Measurements from ENCODE around the gene PDZD8. TPM values are rescaled to one million over a fixed set of nuclear protein-coding genes. Genes with fewer than 3 reads are reported as not detected.
A peak's percentile ranks its signal among the peaks of the same experiment; 100 is the strongest.
"Not testable (repeated sequence)": the region's sequence is repeated elsewhere in the genome, so short reads cannot be mapped to it uniquely, and the experiment has no call there.

Gene PDZD8
- polyA plus RNA-seq, 10 donors = 13.6 to 19.7 (median 17.1) TPM

DNA sequence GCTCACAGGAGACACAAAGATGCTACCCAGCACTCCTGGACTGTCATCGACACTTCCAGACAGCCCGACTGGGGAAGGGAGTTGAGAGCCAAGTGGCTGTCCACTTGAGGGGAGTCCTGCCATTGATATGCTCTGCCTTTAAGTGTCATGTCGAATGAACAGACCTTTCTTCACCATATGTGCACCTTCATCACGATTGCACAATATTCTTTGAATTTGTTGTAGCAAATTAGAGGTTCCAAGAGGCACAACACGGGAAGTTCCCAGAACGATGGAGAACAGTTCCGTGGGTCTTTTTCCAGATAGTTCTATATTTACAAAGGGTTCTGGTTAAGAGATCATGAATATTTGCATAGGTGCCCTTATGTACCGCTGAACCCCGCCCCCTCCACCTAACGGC lies 118.3 kb downstream of the PDZD8 start:
- no peak for DNase-seq

DNA sequence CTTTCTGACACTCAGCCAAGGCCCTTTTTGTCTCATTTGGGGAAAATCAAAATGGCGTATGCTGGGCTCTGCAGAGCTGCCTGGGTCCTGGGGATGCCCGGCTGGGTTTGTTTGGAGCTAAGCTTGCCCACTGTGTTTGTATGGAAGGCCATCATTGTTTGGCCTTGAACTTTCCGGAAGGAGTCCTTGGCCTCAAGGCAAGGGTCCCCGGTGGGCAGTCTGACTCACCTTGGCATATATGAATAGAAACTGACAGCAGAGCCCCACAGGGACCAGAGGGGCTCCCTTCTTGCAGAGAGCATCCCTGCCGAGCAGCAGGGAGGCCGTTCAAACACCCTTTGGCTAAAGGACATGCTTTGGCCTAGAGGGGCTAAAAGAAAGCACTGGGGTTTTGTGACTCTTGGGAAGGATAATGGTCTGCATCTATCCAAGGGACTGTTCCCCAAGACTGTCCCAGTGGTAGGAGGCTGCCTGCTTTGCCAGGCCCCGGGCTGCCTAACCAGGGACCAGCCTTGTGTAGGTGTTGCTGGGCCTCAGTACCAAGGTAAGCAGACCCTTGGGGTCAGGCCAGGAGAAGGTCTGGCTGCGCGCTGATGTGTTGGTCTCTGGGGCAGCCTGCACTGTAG lies 119.3 kb downstream of the PDZD8 start:
- no peak for DNase-seq

DNA sequence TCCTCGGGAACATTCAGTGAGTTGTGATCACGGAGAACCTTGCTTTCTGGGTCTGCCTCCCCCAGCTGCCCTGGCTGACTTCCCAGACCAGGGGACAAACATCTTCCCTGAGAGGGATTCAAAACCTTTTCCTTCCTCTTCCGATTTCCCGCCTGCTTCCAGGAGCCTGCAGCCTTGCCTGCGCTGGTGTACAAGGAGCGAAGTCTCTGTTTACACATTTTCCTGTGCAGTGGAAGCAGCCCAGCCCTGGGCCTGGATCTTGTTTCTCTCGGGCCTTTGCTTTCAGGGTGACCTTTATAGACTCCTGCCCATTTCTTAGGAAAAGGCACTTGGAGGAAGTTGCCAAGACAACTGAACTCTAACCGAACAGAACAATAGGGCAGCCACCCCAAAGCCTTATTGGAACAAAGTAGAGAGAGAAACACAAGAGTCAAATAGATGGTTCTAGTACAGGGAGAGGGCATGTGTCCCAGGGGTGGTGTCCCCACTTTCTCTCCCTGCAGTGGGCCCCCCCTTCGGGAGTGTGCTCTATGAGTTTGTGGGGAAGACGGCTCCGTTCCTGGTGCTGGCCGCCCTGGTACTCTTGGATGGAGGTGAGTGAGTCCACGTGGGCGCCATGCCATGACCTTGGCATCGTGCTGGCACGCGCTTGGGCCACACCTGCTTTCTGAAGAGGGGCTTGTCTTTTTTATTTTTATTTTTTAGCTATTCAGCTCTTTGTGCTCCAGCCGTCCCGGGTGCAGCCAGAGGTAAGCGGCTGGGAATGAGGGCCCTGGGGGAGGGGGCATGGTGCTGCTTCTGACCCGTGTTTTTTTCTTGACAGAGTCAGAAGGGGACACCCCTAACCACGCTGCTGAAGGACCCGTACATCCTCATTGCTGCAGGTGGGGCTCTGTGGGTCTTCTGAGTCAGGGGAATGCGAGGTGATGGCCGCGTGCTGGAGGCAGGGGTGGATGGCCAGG lies 120.2 kb downstream of the PDZD8 start:
- DNase-seq = no peak

DNA sequence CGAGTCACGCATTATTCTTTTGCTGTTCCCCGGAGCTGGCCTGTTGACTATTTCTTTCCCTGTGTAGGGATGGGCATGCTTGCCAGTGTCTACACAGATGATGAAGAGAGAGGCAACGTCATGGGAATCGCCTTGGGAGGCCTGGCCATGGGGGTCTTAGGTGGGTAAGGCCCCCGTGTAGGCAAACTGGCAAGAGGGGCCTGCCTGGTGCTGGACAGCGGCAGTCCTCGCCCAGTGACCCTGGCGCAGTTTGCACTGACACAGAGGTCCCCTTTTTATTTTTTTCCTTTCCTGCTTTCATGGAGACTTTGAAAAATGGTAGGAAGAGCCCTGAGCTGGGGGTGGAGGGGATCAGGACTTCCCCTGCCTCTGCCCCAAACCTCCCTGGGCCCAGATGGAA lies 120.9 kb downstream of the PDZD8 start:
- DNase-seq = no peak

DNA sequence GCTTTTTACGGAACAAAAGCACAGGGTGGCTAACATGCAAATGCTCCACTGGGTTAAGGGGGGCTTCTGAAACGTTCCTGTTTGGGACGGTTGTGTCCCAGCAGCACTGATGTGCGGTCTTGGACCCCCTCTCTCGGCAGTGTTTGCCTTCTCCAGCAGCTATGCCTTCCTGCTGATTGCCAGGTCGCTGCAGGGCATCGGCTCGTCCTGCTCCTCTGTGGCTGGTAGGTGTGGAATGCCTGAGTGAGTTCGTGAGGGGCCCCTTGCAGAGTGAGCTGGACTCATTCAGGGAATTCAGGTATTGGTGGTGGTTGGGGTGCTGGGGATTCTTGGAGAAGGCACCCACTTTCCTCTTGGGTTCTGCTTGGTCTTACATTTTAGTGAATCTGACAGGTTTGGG lies 121.3 kb downstream of the PDZD8 start:
- DNase-seq = no peak

DNA sequence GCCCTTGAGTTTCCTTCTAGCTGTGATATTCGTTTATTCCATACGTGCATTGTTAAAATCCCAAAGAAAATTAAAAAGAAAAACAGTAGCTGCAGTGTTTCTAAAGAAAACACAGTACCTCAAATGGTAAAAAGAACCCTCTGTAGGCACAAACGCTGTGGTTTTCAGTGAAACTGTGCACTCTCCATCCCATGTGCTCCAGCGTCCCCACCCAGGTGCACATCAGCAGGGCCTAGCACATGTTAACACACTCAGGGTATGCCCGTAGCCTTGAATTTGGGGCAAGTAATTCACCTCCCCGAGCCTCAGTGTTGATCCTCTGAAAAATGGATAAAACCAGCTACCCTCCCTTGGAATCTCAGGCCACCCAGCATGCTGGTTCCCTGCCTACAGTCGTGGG lies 124.8 kb downstream of the PDZD8 start:
- no peak for DNase-seq

DNA sequence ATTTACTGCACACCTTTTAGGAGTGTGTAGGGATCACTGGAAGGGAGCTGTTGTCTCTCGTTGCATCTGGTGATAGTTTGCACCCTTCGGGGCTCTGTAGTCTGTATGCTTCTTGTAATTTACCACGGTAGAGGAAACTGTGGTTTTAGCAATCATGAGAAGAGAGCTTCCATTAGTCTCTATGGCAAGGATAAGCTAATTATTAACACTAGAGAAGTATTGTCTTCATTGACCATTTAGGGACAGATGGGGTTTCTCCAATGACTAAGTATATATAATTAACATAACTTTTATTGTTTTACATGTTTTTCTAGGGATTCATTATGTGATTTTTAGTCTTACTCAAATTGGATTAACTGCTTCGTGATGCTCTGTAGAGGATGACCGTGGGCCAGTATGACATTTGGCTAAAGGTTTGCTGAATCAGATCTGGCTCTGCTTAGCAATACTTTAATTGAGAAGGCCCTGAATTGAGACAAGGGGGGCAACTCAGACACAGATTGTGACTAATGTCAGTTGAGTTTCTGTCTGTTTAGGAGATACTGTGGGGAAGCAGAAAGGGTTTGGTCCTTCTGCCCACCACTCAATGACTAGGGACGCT lies 125.6 kb downstream of the PDZD8 start:
- DNase-seq = no peak

DNA sequence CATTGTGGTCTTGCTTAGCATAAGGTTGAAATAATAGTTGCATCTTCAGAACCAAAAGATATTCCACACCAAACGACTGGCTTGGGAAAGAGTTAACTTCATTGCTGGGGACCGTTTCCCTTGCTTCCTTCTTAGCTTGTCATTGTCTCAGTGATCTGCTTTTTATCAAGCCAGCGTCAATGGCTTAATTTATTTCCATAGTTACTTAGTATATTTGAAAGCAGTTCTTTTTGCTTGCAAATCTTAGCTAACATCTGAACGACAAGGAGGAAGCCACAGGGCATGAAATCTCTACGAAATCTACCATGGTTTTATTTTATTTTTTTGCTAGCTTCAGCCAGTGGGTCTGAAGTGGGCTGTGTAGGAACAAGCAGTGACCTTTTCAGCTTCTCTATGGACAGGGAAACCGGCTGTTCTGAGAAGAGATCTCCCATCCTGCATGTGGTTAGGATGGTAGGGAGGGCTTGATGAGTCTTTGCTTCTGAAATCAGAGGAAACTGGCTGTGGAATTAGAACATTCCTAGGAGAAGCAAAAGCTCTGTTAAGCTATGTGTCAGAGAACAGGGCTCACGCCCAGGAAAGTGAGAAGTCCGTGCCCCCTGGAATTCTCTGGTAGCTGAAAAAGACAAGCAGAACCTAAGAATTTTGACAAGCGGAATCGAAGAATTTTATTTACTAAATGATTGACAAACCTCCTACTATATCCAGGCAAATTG lies 126.3 kb downstream of the PDZD8 start:
- DNase-seq = peak in 1 of 3 donors; percentile 7

DNA sequence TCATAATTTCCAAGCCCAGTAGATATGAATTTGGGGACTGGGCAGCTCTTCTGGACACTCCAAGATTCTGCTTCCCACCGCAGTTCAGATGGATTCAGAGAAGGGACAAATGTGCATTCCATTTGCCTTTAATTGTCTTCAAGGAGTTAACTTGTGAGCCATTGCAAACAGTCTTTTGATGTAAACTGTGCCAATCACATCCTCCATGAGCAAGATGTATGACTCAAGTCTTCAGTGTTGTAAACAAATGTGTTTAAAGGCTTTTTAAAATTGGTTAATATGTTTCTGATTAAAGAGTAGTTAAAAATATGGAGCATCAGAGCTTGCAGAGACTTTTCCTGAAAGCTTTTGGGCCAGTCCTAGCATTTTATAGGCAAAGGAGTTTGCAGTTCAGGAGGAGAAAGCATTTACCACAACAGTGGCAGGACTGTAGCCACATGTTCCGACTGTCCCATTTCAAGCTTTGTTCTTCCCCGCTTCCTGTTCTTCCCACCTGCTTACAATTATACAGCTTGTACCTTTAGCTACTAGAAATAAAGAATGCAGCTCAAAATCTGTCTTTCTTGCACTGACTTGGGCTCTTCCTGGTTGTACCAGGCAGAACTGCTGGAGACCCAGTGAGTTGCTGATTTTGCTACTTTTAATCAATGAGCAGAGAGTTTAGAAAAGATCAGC lies 128.1 kb downstream of the PDZD8 start:
- no peak for DNase-seq

DNA sequence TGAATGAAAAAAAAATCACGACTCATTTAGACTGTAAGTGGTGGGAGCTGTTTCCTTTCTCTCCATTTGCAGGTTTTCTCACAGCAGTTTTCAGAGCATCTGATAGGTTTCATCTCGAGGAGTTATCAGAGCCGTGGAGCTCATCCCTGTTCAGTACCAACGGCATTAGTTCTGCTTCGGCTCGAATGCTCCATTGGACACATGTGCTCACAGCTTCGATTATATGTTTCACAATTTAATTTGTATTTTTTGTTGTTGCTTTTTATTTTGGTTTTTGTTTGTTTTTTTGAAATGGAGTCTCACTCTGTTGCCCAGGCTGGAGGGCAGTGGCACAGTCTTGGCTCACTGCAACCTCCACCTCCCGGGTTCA lies 132.8 kb downstream of the PDZD8 start:
- DNase-seq = no peak

DNA sequence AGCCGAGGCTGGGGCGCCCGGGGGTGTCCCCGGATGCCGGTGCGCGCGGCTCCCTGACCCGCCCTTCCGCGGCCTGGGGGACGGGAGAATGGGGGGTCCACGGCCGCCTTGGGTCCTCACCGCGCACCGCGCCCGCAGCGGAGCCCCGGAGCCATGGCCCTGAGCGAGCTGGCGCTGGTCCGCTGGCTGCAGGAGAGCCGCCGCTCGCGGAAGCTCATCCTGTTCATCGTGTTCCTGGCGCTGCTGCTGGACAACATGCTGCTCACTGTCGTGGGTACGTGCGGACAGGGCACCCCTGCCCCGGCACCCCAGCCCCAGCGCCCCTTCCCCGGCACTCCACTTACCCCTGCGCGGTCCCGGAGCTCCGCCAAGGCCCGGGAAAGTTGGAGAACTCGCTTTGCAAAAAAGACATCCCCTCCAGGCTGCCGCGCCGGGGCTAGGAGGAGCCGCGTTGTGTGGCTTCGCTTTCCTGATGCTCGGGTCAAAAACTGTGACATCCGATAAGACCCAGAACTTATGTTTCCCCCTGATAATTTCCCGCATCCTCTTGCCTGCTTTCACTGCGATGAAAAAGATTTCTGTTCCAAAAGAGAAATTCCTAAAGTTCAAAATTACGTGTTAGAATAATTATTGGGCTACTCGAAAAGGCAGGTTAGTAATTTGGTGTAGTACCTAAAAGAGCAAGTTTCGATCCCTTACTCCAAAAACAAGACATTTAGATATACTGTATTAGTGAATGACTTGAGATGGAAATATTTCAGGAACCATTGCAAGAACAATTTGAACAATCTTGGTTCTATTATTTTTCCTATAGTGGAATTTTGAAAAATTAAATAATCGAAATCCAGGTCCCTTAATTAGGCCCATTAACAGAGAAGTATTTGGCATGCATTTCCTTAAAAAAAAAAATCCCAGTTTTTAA lies 133.4 kb downstream of the PDZD8 start:
- peak in 1 of 3 donors; percentile 33 for DNase-seq

DNA sequence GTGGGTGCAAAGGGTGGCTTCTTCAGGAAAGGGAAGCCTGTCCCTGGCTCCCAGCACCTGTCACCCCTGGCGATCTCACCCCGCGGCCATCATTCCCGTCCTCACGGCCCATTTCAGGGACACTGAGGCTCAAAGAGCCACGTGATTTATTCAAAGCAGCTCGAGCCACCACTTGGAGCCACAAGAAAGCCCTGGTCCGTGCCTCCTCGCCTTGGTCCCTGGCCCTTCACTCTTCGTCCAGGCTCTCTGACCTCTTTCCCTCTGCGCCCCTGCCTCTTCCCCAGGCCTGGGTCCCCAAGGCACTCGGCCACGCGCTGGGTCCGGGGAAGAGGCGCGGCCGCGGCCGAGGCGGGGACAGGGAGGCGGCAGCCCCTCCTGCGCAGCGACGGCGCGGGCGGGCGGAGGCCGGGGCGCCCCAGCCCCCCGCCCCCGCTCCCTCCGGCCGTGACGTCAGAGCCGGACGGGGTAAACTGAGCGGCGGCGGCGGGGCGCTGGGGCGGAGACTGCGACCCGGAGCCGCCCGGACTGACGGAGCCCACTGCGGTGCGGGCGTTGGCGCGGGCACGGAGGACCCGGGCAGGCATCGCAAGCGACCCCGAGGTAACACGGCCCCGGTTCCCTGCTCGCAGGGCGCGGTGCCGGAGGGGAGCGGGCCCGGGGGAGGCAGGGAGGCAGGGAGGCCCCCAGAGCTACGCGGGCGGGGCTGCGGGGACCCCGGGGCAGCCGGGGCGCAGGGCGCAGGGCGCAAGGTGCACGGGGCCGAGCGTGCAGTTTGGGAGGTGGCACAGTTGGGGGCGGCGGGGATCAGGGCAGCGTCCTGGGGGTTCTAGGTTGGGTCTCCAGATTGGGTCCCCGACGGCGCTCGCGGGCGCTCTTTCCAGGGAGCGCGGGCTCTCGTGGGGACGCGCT lies 134.4 kb downstream of the PDZD8 start, which contains the start of gene SLC18A2:
TSS of gene SLC18A2 (plus strand) at position 494 of the 909 bp plus-strand sequence. CDS start 580 bp downstream, outside the sequence.
- peak in 1 of 3 donors; percentile 16 for DNase-seq

DNA sequence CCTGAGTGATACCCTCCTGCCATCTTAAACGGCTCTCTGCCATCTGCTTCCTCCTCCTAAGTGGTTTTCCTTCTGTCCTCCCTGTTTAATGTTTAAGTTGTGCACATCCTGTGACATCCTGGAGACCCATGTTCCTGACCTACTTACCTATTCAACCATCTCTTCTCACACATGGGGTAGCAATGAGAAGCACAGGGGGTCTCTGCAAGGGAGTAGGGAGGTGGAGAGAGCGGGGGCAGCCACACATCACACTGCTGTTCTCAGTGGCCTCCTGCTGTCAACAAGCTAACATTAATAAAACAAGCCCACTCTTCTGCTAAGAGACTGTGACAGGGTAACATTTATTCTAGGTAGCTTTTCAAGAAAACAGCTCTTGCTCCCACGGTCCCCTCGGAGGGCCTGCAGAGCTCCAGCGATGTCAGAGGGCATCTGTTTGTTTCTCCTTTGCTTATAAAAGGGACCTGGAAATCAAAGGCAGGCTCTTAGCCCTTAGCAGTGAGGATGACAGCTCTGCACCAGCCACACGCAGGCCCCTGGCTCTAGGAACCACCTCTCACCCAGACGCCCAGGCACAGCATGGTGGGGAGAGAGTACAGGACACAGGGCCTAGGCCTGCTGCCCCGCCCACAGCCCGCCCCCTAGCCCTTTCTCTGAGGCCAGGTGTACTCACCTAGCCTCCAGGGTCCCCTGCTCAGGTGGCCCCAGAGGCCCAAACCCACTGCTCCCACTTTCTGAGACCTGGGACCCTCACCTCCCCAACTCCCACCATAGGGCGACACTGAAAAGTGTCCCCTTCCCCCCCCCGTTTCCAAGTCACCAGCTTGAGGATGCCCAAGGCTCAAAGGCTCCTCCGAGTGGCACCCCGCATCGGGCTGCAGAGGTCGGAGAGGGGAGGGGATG lies 135.3 kb downstream of the PDZD8 start:
- no peak for DNase-seq

DNA sequence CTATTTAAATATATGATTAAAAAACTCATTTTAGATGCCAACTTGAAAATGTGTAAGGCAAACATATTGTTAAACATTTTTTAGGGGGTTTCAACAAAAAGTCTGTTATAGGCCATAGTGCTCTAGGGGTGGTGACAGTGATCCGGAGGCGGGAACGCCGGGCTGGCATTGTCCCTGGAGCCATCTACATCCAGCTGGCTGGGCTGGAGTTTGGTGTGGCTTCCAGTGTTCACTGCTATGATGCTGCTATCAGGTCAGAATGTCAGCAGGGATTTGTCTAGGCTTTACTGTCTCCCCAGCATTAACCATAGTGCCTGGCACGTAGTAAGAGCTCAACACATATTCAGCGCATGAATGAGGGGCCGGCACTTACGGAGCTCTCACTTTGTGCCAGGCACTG lies 136.2 kb downstream of the PDZD8 start:
- DNase-seq = no peak

DNA sequence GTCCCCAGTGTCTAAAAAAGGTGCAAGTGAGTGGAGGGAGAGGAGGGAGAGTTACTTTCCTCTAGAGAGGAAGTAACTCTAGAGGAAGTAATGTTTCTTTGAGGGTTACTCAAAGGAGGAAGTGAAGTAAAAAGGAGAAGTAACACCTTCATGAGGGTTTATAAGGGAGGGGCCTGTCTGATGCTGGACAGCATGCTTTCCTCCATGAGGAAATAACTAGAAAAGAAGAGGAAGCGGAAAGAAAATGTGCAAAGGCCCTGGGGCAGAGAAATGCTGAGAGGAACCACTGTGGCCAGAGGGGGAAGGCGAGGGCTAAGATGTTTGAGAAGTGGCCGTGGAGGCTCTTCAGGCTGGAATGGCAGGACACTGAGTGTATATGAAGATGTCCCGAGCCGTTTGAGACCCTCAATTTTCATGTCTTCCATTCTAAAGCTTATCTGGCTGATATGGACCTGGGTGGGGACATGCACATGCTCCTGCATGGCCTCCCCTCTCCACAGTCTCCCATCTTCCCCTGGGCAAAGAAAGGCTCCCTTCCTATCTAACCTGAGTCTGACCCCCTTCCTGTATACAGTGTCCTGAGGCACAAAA lies 137.7 kb downstream of the PDZD8 start:
- DNase-seq = no peak

DNA sequence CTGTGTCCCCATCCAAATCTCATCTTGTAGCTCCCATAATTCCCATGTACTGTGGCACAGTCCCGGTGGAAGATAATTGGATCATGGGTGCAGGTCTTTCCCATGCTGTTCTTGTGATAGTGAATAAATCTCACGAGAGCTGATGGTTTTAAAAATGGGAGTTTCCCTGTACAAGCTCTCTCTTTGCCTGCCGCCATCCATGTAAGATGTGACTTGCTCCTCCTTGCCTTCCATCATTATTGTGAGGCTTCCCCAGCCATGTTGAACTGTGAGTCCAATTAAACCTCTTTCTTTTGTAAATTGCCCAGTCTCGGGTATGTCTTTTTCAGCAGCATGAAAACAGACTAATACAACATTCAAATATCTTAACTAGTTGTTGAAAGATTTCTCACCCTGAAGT lies 145.1 kb downstream of the PDZD8 start:
- not testable (repeated sequence) for DNase-seq

DNA sequence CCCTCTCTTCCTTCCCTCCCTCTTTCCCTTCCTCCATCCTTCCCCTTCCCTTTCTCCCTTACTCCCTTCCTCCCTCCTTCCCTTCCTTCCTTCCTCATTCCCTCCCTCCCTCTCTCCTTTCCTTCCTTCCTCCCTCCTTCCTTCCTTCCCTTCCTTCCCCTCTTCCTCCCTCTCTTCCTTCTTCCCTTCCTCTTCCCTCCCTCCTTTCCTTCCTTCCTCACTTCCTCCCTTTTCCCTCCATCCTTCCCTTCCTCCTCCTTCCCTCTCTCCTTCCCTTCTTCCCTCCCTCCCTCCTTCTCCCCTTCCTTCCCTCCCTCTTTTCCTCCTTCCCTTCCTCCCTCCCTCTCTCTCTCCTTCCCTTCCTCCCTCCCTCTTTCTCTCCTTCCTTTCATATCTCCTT lies 147.0 kb downstream of the PDZD8 start:
- DNase-seq = no peak
